ENCODE data around the gene OAS3.

DNA sequence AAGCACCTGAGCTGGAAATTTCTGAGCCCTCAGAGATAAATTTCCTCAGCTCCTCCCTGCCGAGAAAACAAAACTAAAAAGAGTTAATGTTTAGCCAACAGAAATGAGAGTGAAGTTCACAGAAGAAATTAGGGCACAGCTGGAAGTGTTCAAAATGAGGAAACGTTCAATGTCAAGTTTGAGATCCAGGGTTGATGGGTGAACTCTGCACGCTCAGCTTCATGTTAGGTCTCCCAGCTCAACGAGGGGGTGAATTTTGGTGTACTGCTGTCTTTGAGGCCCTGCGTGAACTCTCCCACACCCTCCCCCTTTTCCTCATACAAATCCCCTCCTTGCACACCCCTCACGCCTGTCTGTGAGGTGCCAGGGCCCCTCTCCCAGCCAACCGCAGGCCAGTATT lies 13.3 kb upstream of the OAS3 start:
- TF ChIP-seq EZH2 (IDR thresholded peaks at IDR 0.05; ENCODE audit: insufficient read depth, poor library complexity, severe bottlenecking) (no peak), EZH2phosphoT487 (IDR thresholded peaks at IDR 0.05; ENCODE audit: insufficient read depth, low read depth) (no peak)

Measured in GM23248 (cell line).